ENCODE data around the gene PPP4C. TPM values are rescaled to one million over a fixed set of nuclear protein-coding genes. Genes with fewer than 3 reads are reported as not detected.

Gene PPP4C
- total RNA-seq, result 142 and 144 TPM in 2 replicates
- long read RNA-seq, partial matches to known transcripts, result 0 of 2 reads
- long read RNA-seq, other reads (novel, unspliced or antisense), result 2 of 2 reads

GRCh38 chr16:30075503-30076275 is at the start of gene PPP4C:
TSS of gene PPP4C (plus strand) at chr16:30075994. CDS start at chr16:30076378, 384 bp downstream.
- H3K9me3 Mint-ChIP-seq (ENCODE audit: low read depth), result no peaks in the 10 kb centered on the region
- TF ChIP-seq CTCF (IDR thresholded peaks at IDR 0.05; ENCODE audit: unreplicated experiment), result peak; percentile 18
- peak; percentile 78 for DNase-seq (ENCODE audit: low spot score, unreplicated experiment)
- H3K36me3 Mint-ChIP-seq (ENCODE audit: insufficient read depth), result peaks cover 12% of the 10 kb centered on the region
- peak within 1 kb of the TSS; percentile 94 for H3K27ac Mint-ChIP-seq
- no peaks in the 10 kb centered on the region for H3K27me3 Mint-ChIP-seq
- peak within 1 kb of the TSS; percentile 92 for H3K4me3 Mint-ChIP-seq (ENCODE audit: low read depth)
- H3K4me1 Mint-ChIP-seq (ENCODE audit: low read depth), result peaks cover 15% of the 10 kb centered on the region

GRCh38 chr16:30026449-30026848 is 49.3 kb upstream of the PPP4C start:
- no peaks in the 10 kb centered on the region for H3K9me3 Mint-ChIP-seq (ENCODE audit: low read depth)
- H3K4me3 Mint-ChIP-seq (ENCODE audit: low read depth), result no peak overlapping the region
- peaks cover 47% of the 10 kb centered on the region for H3K27me3 Mint-ChIP-seq
- no peak overlapping the region for H3K27ac Mint-ChIP-seq
- H3K36me3 Mint-ChIP-seq (ENCODE audit: insufficient read depth), result no peaks in the 10 kb centered on the region
- no peak for TF ChIP-seq CTCF (IDR thresholded peaks at IDR 0.05; ENCODE audit: unreplicated experiment)
- DNase-seq (ENCODE audit: low spot score, unreplicated experiment), result no peak
- H3K4me1 Mint-ChIP-seq (ENCODE audit: low read depth), result no peaks in the 10 kb centered on the region

- Mint-ChIP-seq H3K36me3 (ENCODE audit: insufficient read depth) (no peaks in the 10 kb centered on the region), H3K9me3 (ENCODE audit: low read depth) (no peaks in the 10 kb centered on the region), H3K4me3 (ENCODE audit: low read depth) (no peak overlapping the region), H3K27me3 (peaks cover 58% of the 10 kb centered on the region), H3K27ac (no peak overlapping the region), H3K4me1 (ENCODE audit: low read depth) (no peaks in the 10 kb centered on the region)
- TF ChIP-seq CTCF (IDR thresholded peaks at IDR 0.05; ENCODE audit: unreplicated experiment), result no peak
- DNase-seq (ENCODE audit: low spot score, unreplicated experiment), result no peak
Measured at GRCh38 chr16:30027588-30028437, 48.0 kb upstream of the PPP4C start.

GRCh38 chr16:30028438-30029076 is 47.2 kb upstream of the PPP4C start:
- Mint-ChIP-seq H3K4me1 (ENCODE audit: low read depth) (no peaks in the 10 kb centered on the region), H3K36me3 (ENCODE audit: insufficient read depth) (no peaks in the 10 kb centered on the region), H3K27ac (no peak overlapping the region), H3K27me3 (peaks cover 63% of the 10 kb centered on the region), H3K9me3 (ENCODE audit: low read depth) (no peaks in the 10 kb centered on the region), H3K4me3 (ENCODE audit: low read depth) (no peak overlapping the region)
- no peak for TF ChIP-seq CTCF (IDR thresholded peaks at IDR 0.05; ENCODE audit: unreplicated experiment)
- DNase-seq (ENCODE audit: low spot score, unreplicated experiment), result peak; percentile 64

Data from progenitor cell of endocrine pancreas (in vitro differentiated cells).